Astrocyte (in vitro differentiated cells and primary cell): ENCODE data around the gene C1D.

Experiments used
- CTCF ChIP-seq: IDR thresholded peaks from 2 replicates; pipeline ENCODE4 v1.5.1; 2011; ENCODE audit warnings: low read depth, mild to moderate bottlenecking, inconsistent platforms, low read length, moderate library complexity; ENCODE audit not compliant: insufficient read depth
- EZH2 ChIP-seq: IDR thresholded peaks from 2 replicates; pipeline ENCODE4 v1.6.1; 2012; ENCODE audit warnings: mild to moderate bottlenecking, low read length, inconsistent platforms; ENCODE audit not compliant: insufficient read depth

- TF ChIP-seq CTCF: no peak
- TF ChIP-seq EZH2: no peak
Measured at GRCh38 chr2:68062680-68063387, at the start of gene C1D.
